Endodermal cell (in vitro differentiated cells): ENCODE results near the gene CAMTA1. TPM values are rescaled to one million over a fixed set of nuclear protein-coding genes. Genes with fewer than 3 reads are reported as not detected.

Source experiments
- DNase-seq: peaks from one replicate; pipeline ENCODE4 v3.0.0-alpha.2; 2017
- H3K27ac ChIP-seq: 2 replicates; pipeline ENCODE4 v1.5.1; 2013; ENCODE audit warnings: mild to moderate bottlenecking, low read depth, low read length, moderate library complexity
- H3K27me3 ChIP-seq: 2 replicates; pipeline ENCODE4 v1.6.1; 2013; ENCODE audit warnings: mild to moderate bottlenecking, low read length, moderate library complexity; ENCODE audit not compliant: insufficient read depth, control insufficient read depth, poor library complexity, severe bottlenecking
- H3K36me3 ChIP-seq: 2 replicates; pipeline ENCODE4 v1.7.0; 2013; ENCODE audit warnings: mild to moderate bottlenecking, low read length, moderate library complexity; ENCODE audit not compliant: control insufficient read depth, insufficient read depth
- H3K4me1 ChIP-seq: one replicate; pipeline ENCODE4 v1.7.0; 2013; ENCODE audit warnings: low read length; ENCODE audit not compliant: control insufficient read depth, insufficient read depth
- H3K4me3 ChIP-seq: 2 replicates; pipeline ENCODE4 v1.5.1; 2013; ENCODE audit warnings: mild to moderate bottlenecking, low read length, moderate library complexity
- H3K9ac ChIP-seq: 2 replicates; pipeline ENCODE4 v1.6.1; 2013; ENCODE audit warnings: mild to moderate bottlenecking, low read length, moderate library complexity; ENCODE audit not compliant: poor library complexity, severe bottlenecking; ENCODE audit errors: extremely low read depth
- H3K9me3 ChIP-seq: 2 replicates; pipeline ENCODE4 v1.6.1; 2013; ENCODE audit warnings: mild to moderate bottlenecking, low read length, moderate library complexity; ENCODE audit not compliant: control insufficient read depth
- H3K27ac Mint-ChIP-seq: 2 replicates; pipeline ENCODE4 v1.8.0; 2020; ENCODE audit warnings: mixed read lengths
- H3K27me3 Mint-ChIP-seq: 2 replicates; pipeline ENCODE4 v1.8.0; 2021; ENCODE audit warnings: mild to moderate bottlenecking, mixed read lengths; ENCODE audit not compliant: insufficient read depth
- H3K36me3 Mint-ChIP-seq: 2 replicates; pipeline ENCODE4 v1.8.0; 2020; ENCODE audit warnings: low read depth, mixed read lengths
- H3K4me1 Mint-ChIP-seq: 2 replicates; pipeline ENCODE4 v1.8.0; 2020; ENCODE audit warnings: mixed read lengths
- H3K4me3 Mint-ChIP-seq: 2 replicates; pipeline ENCODE4 v1.8.0; 2020; ENCODE audit warnings: mild to moderate bottlenecking, moderate library complexity, mixed read lengths
- H3K9me3 Mint-ChIP-seq: 2 replicates; pipeline ENCODE4 v1.8.0; 2020; ENCODE audit warnings: mild to moderate bottlenecking, mixed read lengths
- WGBS, 2 experiments: methylation state at CpG; one replicate each; pipeline versions ENCODE4 v1.1.5 to v1.1.7; 2013; ENCODE audit warnings: missing lambda C conversion rate in 2 of 2, mixed read lengths in 1 of 2; ENCODE audit not compliant: insufficient coverage in 1 of 2, insufficient read length in 1 of 2; 5-methylcytosine and 5-hydroxymethylcytosine counted together
- total RNA-seq, 2 donors: library from RNA; stranded (reverse); fragmentation: NEBNext Ultra II Directional in 1 of 2; extraction: Animal tissue kit (Norgen Biotek cat#: 25700) in 1 of 2; gene quantifications; 2 replicates in 1 of 2; 3 replicates in 1 of 2; pipeline ENCODE4 v1.2.1, GENCODE V29; 2021
- TF ChIP-seq, protein P1 (sequence below): fragments of 200-600 bp; sonication (generic); conservative IDR thresholded peaks from 2 replicates; pipeline ENCODE4 v1.5.0; 2021; ENCODE audit warnings: antibody characterized with exemption, mild to moderate bottlenecking

Gene CAMTA1
- total RNA-seq, 2 donors from 2014 or later = 123 to 137 TPM

- no peak overlapping the region for H3K4me3 Mint-ChIP-seq
- TF ChIP-seq, protein P1, sequence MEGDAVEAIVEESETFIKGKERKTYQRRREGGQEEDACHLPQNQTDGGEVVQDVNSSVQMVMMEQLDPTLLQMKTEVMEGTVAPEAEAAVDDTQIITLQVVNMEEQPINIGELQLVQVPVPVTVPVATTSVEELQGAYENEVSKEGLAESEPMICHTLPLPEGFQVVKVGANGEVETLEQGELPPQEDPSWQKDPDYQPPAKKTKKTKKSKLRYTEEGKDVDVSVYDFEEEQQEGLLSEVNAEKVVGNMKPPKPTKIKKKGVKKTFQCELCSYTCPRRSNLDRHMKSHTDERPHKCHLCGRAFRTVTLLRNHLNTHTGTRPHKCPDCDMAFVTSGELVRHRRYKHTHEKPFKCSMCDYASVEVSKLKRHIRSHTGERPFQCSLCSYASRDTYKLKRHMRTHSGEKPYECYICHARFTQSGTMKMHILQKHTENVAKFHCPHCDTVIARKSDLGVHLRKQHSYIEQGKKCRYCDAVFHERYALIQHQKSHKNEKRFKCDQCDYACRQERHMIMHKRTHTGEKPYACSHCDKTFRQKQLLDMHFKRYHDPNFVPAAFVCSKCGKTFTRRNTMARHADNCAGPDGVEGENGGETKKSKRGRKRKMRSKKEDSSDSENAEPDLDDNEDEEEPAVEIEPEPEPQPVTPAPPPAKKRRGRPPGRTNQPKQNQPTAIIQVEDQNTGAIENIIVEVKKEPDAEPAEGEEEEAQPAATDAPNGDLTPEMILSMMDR = no peak
- no peaks in the 10 kb centered on the region for H3K36me3 Mint-ChIP-seq
- no peak for DNase-seq
- H3K9me3 ChIP-seq = no peaks in the 10 kb centered on the region
- no peaks in the 10 kb centered on the region for H3K27me3 ChIP-seq
- H3K27ac Mint-ChIP-seq = no peak overlapping the region
- H3K4me1 ChIP-seq = no peaks in the 10 kb centered on the region
- H3K9me3 Mint-ChIP-seq = no peaks in the 10 kb centered on the region
- 91 to 95% methylated on average over 6 of the region's 6 CpGs for WGBS, 2 experiments
- H3K4me1 Mint-ChIP-seq = peaks cover under 1% of the 10 kb centered on the region
- H3K27ac ChIP-seq = no peak overlapping the region
- no peaks in the 10 kb centered on the region for H3K27me3 Mint-ChIP-seq
- no peak overlapping the region for H3K9ac ChIP-seq
- H3K36me3 ChIP-seq = no peaks in the 10 kb centered on the region
- H3K4me3 ChIP-seq = no peak overlapping the region
Measured at GRCh38 chr1:7485826-7486225, 700.6 kb downstream of the CAMTA1 start.

DNA sequence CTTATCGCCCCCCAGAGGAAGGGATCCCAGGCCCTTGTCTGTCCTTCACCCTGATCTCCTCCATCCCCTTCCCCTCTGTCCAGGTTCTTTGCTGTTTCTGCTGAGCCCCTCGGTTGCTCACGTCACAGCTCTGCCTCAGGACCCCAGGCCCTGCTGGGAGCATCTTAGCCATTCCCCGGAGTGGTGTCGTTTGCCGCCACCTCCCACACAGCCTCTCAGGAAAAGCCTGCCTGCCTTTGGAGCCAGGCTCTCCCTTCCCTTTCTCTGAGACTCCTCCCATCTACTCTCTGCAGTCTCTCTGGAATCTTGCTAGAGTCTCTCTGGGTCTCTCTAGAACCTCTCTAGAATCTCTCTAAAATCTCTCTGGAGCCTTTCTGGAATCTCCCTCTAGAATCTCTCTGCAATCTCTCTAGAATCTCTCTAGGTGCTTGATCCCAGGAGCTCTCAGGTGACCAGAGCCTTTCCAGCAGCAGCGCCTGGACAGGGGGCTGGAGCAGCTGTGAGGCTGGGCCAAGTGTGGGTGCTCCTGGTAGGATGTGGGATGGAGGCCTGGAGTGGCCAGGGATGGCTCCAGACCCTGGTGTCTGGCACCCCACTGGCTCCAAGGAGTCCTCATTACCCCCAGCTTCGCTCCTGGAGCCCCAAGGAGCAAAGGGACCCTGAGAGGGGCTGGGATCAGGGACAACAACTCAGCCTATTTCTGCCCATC is 702.7 kb downstream of the CAMTA1 start:
- 45 to 80% methylated on average over 2 to 8 of the region's 8 CpGs for WGBS, 2 experiments
- Histone ChIP-seq H3K4me1 (no peaks in the 10 kb centered on the region), H3K4me3 (no peak overlapping the region), H3K9ac (no peak overlapping the region), H3K27me3 (no peaks in the 10 kb centered on the region), H3K9me3 (no peaks in the 10 kb centered on the region), H3K36me3 (no peaks in the 10 kb centered on the region), H3K27ac (no peak overlapping the region)
- TF ChIP-seq, protein P1 = no peak
- Mint-ChIP-seq H3K36me3 (no peaks in the 10 kb centered on the region), H3K4me3 (no peak overlapping the region), H3K4me1 (peaks cover 9% of the 10 kb centered on the region), H3K9me3 (no peaks in the 10 kb centered on the region), H3K27ac (no peak overlapping the region), H3K27me3 (no peaks in the 10 kb centered on the region)
- DNase-seq = no peak

- Histone ChIP-seq H3K9ac (no peak overlapping the region), H3K27ac (no peak overlapping the region), H3K36me3 (no peaks in the 10 kb centered on the region), H3K27me3 (no peaks in the 10 kb centered on the region), H3K4me3 (no peak overlapping the region), H3K9me3 (no peaks in the 10 kb centered on the region), H3K4me1 (no peaks in the 10 kb centered on the region)
- peaks cover 9% of the 10 kb centered on the region for H3K4me1 Mint-ChIP-seq
- 78 to 81% methylated on average over 1 of the region's 1 CpG for WGBS, 2 experiments
- peaks cover 3% of the 10 kb centered on the region for H3K9me3 Mint-ChIP-seq
- TF ChIP-seq, protein P1 = no peak
- H3K4me3 Mint-ChIP-seq = no peak overlapping the region
- DNase-seq = no peak
- H3K36me3 Mint-ChIP-seq = no peaks in the 10 kb centered on the region
- H3K27ac Mint-ChIP-seq = no peak overlapping the region
- H3K27me3 Mint-ChIP-seq = no peaks in the 10 kb centered on the region
Measured at GRCh38 chr1:7488475-7488842, 703.2 kb downstream of the CAMTA1 start.
